SH-SY5Y (cell line): ENCODE data around the gene TPRN.

Experiments used
- GATA2 ChIP-seq: IDR thresholded peaks from 2 replicates; pipeline ENCODE4 v1.6.1; 2011; ENCODE audit warnings: mild to moderate bottlenecking, low read depth, low read length
- GATA3 ChIP-seq: IDR thresholded peaks from 2 replicates; pipeline ENCODE4 v1.6.1; 2011; ENCODE audit warnings: low read depth, mild to moderate bottlenecking, low read length, moderate library complexity

The TPRN gene, protein sequence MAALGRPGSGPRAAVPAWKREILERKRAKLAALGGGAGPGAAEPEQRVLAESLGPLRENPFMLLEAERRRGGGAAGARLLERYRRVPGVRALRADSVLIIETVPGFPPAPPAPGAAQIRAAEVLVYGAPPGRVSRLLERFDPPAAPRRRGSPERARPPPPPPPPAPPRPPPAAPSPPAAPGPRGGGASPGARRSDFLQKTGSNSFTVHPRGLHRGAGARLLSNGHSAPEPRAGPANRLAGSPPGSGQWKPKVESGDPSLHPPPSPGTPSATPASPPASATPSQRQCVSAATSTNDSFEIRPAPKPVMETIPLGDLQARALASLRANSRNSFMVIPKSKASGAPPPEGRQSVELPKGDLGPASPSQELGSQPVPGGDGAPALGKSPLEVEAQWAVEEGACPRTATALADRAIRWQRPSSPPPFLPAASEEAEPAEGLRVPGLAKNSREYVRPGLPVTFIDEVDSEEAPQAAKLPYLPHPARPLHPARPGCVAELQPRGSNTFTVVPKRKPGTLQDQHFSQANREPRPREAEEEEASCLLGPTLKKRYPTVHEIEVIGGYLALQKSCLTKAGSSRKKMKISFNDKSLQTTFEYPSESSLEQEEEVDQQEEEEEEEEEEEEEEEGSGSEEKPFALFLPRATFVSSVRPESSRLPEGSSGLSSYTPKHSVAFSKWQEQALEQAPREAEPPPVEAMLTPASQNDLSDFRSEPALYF

DNA sequence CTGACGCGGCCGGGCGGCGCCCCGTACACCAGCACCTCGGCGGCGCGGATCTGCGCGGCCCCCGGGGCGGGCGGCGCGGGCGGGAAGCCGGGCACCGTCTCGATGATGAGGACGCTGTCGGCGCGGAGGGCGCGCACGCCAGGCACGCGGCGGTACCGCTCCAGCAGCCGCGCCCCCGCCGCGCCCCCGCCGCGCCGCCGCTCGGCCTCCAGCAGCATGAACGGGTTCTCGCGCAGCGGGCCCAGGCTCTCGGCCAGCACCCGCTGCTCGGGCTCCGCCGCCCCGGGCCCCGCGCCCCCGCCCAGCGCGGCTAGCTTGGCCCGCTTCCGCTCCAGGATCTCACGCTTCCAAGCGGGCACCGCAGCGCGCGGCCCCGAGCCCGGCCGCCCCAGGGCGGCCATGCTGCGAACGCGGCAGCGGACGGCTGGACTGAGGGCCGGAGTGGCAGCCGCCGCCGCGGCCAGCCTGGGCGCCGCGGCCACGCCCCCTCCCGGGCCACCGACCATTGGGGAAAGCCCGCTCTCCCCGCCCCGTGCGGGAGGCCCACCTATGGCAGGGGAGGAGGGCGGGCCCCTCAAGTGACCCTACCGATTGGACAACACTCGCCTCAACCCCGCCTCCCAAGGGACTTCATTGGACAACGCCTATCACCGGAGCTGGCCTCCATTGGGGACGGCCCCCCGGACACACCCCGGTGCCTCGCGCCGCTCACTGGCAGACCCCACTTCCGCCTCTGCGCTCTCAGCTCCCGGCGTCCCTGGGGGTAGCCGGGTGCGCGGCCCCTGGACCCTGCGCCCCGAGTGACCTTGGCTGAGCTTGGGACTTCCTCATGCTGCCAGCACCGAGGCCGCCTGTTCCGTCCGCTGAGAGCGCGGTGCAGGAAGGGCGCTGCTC lies at the start of gene TPRN:
TSS of gene TPRN (minus strand) at position 431 of the 894 bp plus-strand sequence. CDS start at position 401, 30 bp downstream.
- no peak for TF ChIP-seq GATA3
- no peak for TF ChIP-seq GATA2

DNA sequence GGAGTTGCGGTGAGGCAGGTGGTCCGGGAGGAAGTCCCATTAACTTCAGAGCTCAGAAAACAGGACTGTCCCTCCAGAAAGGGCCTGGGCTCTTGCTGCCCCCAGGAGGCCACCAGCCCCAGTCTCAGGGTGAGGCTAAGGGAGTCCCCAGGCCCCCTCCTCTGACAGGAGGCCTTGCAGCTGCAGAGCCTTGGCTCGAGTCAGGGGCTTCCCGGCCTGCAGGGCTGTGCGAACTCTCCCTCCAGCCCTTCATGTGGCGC lies 47.3 kb upstream of the TPRN start:
- TF ChIP-seq GATA3, result no peak
- no peak for TF ChIP-seq GATA2

DNA sequence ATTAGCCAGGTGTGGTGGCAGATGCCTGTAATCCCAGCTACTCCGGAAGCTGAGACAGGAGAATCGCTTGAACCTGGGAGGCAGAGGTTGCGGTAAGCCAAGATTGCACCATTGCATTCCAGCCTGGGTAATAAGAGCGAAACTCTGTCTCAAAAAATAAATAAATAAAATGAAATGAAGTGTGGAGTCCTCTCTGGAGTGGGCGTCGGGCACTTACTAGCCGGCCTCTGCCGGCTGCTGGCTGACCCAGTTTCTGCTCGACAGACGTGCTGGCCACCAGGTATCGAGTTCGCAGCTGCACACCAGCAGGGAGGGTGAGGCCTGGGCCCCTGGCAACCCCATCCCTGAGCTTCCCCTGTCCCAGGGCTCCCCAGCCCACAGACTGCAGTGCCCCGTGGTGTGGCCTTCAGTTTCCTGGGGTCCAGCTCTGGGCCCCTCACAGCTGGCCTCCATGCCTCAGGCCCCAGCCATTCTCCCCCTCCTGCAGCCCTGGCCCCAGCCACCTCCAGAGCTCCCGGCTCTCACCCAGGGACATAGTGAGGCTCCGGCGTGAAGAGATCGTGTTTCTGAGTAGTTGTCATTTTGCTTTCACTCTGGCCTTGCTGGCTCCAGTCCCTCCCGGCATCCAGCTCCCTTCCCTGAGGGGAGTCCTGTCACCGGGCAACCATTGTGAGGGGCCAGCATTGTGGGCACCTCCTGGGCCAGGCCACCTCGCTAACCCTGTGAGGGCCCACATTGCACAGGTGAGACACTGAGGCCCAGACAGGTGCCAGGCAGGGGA lies 46.8 kb upstream of the TPRN start:
- no peak for TF ChIP-seq GATA3
- TF ChIP-seq GATA2, result no peak

DNA sequence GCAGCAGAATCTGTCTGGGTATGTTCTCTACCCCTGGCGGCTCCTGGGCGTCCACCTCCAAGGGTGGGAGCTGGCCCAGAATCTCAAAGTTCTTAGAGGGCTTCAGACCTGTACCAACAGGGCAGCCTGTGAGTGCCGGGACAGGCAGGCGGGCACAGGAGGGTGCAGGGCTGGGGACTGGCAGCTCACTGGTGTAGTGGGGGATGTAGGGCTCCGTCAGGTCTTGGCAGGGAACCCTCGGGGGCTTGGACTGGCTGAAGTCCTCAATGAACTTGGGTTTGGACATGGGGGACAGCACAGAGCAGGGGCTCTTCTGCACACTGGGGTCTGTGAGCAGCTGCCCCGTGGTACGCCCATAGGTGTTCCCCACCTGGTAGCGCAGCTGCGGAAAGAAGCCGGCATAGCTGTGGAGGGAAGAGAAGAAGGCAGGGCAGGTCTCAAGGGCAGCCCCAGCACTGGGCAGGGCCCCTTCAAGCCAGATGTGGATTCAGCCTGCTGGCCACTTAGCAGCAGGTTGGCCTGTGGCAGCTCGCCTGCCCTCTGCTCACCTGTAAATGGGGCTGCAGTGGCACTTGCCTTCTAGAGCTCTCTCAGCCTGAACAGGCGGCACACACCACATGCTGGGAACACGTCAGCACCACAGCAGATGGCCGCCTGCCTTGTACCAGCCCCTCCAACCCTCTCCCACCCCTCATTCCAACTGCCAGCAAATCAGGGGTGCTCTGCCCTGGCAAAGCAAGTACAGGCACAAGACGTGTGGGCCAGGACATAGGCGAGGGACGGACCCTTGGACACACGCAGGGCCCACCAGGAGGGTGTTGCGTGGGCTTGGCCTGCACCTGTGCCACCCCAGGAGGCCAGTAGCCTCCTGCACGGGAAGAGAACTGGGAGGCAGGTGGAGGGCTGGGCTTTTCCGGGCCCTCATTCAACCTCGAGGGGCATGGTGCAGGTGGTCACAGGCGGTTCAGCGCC lies 45.2 kb upstream of the TPRN start:
- TF ChIP-seq GATA2 (no peak), GATA3 (no peak)

DNA sequence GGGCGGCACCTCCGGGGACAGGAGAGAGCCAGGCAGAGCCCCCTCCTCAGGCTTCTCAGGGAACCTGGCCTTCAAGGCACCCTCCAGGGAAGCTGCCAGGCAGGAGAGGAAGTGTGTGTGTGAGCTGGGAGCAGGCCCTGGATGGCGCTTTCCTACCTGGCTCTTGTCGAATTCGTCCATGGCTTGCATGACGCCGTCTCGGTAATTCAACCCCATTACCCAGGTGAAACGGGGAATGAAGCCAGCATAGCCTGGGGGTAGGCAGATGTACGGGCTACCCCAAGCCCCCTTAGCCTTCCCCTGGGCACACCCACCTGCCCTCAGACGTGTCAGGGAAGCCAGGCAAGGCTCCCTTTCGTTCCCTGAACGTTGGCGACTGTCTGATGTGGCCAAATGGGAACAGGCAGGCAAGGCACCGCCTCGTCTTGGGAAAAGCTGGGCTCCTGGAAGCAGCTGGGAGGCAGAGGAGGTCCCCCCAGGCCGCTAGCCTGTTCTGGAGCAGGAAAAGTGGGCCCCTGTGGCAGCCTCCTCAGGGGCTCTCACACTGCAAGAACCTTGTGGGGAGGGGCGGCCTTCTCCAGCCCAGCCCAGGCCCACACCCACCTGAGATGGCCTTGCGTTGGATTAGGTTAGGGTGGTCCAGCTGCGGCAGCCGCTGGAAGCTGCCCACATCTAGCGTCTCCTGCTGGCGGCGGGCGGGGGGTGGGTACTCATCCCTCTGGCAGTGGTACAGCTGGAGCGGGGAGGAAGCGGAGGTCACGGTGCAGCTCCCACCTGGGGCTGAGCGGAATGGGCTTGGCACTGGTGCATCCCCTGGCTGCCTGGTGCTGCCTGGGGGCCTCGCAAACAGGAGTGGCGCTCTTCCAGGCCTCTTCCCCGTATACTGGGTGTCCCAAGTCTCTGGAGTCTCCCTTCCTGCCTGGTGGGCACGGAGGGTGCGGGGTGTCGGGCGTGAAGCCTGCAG lies 44.2 kb upstream of the TPRN start:
- TF ChIP-seq GATA3 (no peak), GATA2 (no peak)

DNA sequence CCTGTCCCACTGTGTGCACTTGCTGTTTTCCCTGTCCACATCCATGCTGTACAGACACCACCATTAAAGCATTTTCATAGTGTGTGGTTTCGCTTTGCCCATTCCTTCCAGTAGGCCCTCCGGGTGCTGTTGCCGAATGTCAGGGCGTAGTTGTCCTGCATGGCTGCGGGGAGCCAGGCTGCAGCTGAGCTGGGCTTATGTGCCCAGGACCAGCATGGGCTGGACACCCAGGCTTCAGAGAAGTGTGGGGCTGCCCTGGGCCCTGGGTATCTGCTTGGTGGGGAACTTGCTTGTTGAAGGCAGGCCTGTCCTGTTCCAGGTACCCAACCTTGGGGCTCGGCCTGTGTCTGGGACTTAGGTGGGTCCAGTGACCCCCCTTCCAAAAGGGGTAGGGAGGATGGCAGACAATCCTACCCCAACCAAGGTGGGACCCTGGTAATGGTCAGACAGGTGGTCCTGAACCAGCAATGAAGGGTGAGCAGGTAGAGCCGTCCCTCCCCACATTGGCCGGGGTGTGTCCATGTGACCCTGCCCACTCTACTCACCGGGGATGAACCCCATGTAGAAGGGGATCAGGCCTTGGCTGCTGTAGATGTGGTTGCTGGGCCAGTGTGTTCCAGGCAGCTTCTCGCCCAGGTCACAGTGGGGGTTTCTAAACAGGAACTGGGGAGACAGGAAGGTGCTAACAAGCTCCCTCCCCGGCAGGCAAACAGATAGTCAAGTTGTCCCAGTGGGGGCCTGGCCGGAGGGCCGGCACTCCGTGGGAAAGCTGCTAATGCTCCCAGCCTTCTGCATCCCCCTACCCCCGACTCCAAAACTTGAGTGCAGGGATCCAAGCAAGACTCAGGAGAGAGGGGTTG lies 43.3 kb upstream of the TPRN start:
- no peak for TF ChIP-seq GATA3
- TF ChIP-seq GATA2, result no peak

DNA sequence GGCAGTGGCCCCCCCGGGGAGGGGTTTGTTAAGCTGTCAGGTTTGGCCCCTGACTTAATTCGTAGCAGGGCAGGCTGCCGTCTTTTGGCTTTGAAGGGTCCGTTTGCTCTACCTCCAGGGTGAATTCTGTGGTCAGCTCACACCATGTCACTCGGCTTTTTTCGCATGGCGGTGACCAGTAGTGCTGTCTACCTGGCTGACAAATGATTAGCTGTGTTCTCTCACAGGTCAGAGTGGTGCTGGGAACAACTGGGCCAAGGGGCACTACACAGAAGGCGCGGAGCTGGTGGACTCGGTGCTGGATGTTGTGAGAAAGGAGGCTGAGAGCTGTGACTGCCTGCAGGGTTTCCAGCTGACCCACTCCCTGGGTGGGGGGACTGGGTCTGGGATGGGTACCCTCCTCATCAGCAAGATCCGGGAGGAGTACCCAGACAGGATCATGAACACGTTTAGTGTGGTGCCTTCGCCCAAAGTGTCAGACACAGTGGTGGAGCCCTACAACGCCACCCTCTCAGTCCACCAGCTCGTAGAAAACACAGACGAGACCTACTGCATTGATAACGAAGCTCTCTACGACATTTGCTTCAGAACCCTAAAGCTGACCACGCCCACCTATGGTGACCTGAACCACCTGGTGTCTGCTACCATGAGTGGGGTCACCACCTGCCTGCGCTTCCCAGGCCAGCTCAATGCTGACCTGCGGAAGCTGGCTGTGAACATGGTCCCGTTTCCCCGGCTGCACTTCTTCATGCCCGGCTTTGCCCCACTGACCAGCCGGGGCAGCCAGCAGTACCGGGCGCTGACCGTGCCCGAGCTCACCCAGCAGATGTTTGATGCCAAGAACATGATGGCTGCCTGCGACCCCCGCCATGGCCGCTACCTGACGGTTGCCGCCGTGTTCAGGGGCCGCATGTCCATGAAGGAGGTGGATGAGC lies 42.0 kb upstream of the TPRN start:
- TF ChIP-seq GATA3, result no peak
- no peak for TF ChIP-seq GATA2

DNA sequence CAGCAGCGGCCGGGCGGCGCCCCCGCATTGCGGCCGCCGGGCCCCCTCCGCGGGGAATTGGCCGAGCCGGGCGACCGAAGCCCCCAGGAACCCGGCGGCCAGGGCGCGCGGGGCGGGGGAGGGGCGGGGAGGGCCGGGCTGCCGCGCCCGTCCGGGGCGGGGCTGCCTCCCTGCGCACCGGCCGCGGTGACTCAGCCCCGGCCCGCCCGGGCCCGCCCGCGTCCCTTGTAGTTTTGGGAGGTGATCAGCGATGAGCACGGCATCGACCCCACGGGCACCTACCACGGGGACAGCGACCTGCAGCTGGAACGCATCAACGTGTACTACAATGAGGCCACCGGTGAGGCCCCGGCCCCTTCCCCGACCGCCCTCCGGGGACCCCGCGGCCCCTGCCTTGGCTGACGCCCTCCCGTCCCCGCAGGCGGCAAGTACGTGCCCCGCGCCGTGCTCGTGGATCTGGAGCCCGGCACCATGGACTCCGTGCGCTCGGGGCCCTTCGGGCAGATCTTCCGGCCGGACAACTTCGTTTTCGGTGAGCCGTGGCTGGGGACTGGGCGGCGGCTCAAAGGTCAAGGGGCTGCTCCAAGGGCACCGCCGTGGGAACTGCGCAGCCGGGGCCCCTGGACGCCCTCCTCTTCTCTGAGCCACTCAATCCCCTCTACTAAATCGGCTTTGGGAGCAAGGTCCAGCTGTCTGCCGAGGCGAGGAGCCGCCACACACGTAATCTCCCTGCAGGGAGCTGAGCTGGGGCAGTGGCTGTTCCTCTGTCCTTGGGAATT lies 41.1 kb upstream of the TPRN start:
- TF ChIP-seq GATA2 (no peak), GATA3 (no peak)

DNA sequence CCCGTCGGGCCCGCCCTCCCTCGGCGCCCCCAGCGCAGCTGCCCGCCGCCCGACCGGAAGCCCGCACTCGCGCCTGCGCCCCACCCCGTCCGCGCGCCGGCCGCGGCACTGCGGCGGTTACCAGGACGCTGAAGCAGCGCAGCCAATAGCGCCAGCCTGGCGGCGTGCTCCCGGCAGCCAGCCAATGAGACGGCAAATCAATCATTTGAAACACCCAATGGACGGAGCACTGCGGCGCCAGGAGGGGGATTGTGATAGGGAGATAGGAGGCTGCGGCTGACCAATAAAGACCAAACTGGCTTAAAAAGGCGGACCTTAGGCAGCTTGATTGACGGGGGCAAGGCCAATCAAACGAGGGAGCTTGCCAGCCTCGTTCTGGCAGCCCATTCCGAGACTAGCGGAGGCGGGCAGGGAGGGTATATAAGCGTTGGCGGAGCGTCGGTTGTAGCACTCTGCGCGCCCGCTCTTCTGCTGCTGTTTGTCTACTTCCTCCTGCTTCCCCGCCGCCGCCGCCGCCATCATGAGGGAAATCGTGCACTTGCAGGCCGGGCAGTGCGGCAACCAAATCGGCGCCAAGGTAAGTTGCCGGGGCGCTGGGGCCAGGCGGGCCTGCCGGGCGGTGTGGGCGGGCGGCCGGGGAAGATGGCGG lies 40.4 kb upstream of the TPRN start, which contains the start of gene TUBB4B:
TSS of gene TUBB4B (plus strand) at position 447 of the 649 bp plus-strand sequence. CDS start at position 521, 74 bp downstream.
- TF ChIP-seq GATA3, result no peak
- no peak for TF ChIP-seq GATA2
